ENCODE data around the gene KCNQ1. TPM values are rescaled to one million over a fixed set of nuclear protein-coding genes. Genes with fewer than 3 reads are reported as not detected.

The KCNQ1 gene
- total and polyA plus RNA-seq, 2 donors (not counting 1 experiment from before 2014, with no cell fraction given) = not detected

- H3K9me3 ChIP-seq (ENCODE audit: control insufficient read depth, insufficient read depth, low read depth, low read length) = no peaks in the 10 kb centered on the region
- no peak overlapping the region for H3K4me3 ChIP-seq (replicated peaks in 1 of 4; ENCODE audit: control extremely low read depth in 1 of 4, insufficient read depth in 1 of 4, low read depth in 3 of 4, low read length in 4 of 4)
- no peaks in the 10 kb centered on the region for H4K20me1 ChIP-seq (ENCODE audit: control insufficient read depth, extremely low read depth, insufficient read depth, low read length)
- H3K36me3 ChIP-seq (ENCODE audit: control insufficient read depth, insufficient read depth, low read length) = no peaks in the 10 kb centered on the region
- no peaks in the 10 kb centered on the region for H3K27me3 ChIP-seq (ENCODE audit: control insufficient read depth, insufficient read depth, low read length)
- H3K4me2 ChIP-seq (ENCODE audit: extremely low read depth, insufficient read depth, low read length) = no peak overlapping the region
- H3K79me2 ChIP-seq (ENCODE audit: control insufficient read depth, insufficient read depth, low read length) = peaks cover 19% of the 10 kb centered on the region
- no peak overlapping the region for H3K27ac ChIP-seq (ENCODE audit: insufficient read depth, low read length)
- H3K9ac ChIP-seq (ENCODE audit: insufficient read depth, low read length) = no peak overlapping the region
- no peaks in the 10 kb centered on the region for H3K4me1 ChIP-seq (ENCODE audit: control insufficient read depth, extremely low read depth, insufficient read depth, low read length)
- DNase-seq (ENCODE audit: low read depth in 2 of 2) = no peak
- TF ChIP-seq EZH2 (IDR thresholded peaks at IDR 0.05; ENCODE audit: low read length, missing control alignments) (no peak), CTCF (conservative IDR thresholded peaks at IDR 0.05 in 1 of 2, IDR thresholded peaks at IDR 0.05 in 1 of 2; ENCODE audit: low read depth in 1 of 2, low read length in 2 of 2) (no peak)
- no peak overlapping the region for H2AFZ ChIP-seq (ENCODE audit: low read length)
Measured at GRCh38 chr11:2683806-2684205, 239.0 kb downstream of the KCNQ1 start.

- Histone ChIP-seq H3K4me3 (replicated peaks in 1 of 4; ENCODE audit: control extremely low read depth in 1 of 4, insufficient read depth in 1 of 4, low read depth in 3 of 4, low read length in 4 of 4) (no peak overlapping the region), H3K36me3 (ENCODE audit: control insufficient read depth, insufficient read depth, low read length) (no peaks in the 10 kb centered on the region), H4K20me1 (ENCODE audit: control insufficient read depth, extremely low read depth, insufficient read depth, low read length) (no peaks in the 10 kb centered on the region), H3K9me3 (ENCODE audit: control insufficient read depth, insufficient read depth, low read depth, low read length) (no peaks in the 10 kb centered on the region), H3K27me3 (ENCODE audit: control insufficient read depth, insufficient read depth, low read length) (no peaks in the 10 kb centered on the region), H3K79me2 (ENCODE audit: control insufficient read depth, insufficient read depth, low read length) (peaks cover 19% of the 10 kb centered on the region), H3K9ac (ENCODE audit: insufficient read depth, low read length) (no peak overlapping the region), H3K4me1 (ENCODE audit: control insufficient read depth, extremely low read depth, insufficient read depth, low read length) (no peaks in the 10 kb centered on the region), H2AFZ (ENCODE audit: low read length) (no peak overlapping the region), H3K27ac (ENCODE audit: insufficient read depth, low read length) (no peak overlapping the region), H3K4me2 (ENCODE audit: extremely low read depth, insufficient read depth, low read length) (no peak overlapping the region)
- TF ChIP-seq CTCF (conservative IDR thresholded peaks at IDR 0.05 in 1 of 2, IDR thresholded peaks at IDR 0.05 in 1 of 2; ENCODE audit: low read depth in 1 of 2, low read length in 2 of 2) (no peak), EZH2 (IDR thresholded peaks at IDR 0.05; ENCODE audit: low read length, missing control alignments) (no peak)
- no peak for DNase-seq (ENCODE audit: low read depth in 2 of 2)
Measured at GRCh38 chr11:2684581-2684980, 239.8 kb downstream of the KCNQ1 start.

- H4K20me1 ChIP-seq (ENCODE audit: control insufficient read depth, extremely low read depth, insufficient read depth, low read length) = no peaks in the 10 kb centered on the region
- no peak for DNase-seq (ENCODE audit: low read depth in 2 of 2)
- no peak overlapping the region for H2AFZ ChIP-seq (ENCODE audit: low read length)
- no peak overlapping the region for H3K9ac ChIP-seq (ENCODE audit: insufficient read depth, low read length)
- no peak overlapping the region for H3K4me3 ChIP-seq (replicated peaks in 1 of 4; ENCODE audit: control extremely low read depth in 1 of 4, insufficient read depth in 1 of 4, low read depth in 3 of 4, low read length in 4 of 4)
- peaks cover 19% of the 10 kb centered on the region for H3K79me2 ChIP-seq (ENCODE audit: control insufficient read depth, insufficient read depth, low read length)
- H3K36me3 ChIP-seq (ENCODE audit: control insufficient read depth, insufficient read depth, low read length) = no peaks in the 10 kb centered on the region
- H3K4me1 ChIP-seq (ENCODE audit: control insufficient read depth, extremely low read depth, insufficient read depth, low read length) = no peaks in the 10 kb centered on the region
- H3K9me3 ChIP-seq (ENCODE audit: control insufficient read depth, insufficient read depth, low read depth, low read length) = no peaks in the 10 kb centered on the region
- H3K4me2 ChIP-seq (ENCODE audit: extremely low read depth, insufficient read depth, low read length) = no peak overlapping the region
- no peak overlapping the region for H3K27ac ChIP-seq (ENCODE audit: insufficient read depth, low read length)
- no peak for TF ChIP-seq CTCF (conservative IDR thresholded peaks at IDR 0.05 in 1 of 2, IDR thresholded peaks at IDR 0.05 in 1 of 2; ENCODE audit: low read depth in 1 of 2, low read length in 2 of 2)
- TF ChIP-seq EZH2 (IDR thresholded peaks at IDR 0.05; ENCODE audit: low read length, missing control alignments) = no peak
- H3K27me3 ChIP-seq (ENCODE audit: control insufficient read depth, insufficient read depth, low read length) = no peaks in the 10 kb centered on the region
Measured at GRCh38 chr11:2685051-2685450, 240.2 kb downstream of the KCNQ1 start.

All from fibroblast of lung (primary cell).